ENCODE measurements around the gene C1QTNF2. TPM values are rescaled to one million over a fixed set of nuclear protein-coding genes. Genes with fewer than 3 reads are reported as not detected.

Gene C1QTNF2
- total RNA-seq, 2 experiments from 2014 or later = not detected

DNA sequence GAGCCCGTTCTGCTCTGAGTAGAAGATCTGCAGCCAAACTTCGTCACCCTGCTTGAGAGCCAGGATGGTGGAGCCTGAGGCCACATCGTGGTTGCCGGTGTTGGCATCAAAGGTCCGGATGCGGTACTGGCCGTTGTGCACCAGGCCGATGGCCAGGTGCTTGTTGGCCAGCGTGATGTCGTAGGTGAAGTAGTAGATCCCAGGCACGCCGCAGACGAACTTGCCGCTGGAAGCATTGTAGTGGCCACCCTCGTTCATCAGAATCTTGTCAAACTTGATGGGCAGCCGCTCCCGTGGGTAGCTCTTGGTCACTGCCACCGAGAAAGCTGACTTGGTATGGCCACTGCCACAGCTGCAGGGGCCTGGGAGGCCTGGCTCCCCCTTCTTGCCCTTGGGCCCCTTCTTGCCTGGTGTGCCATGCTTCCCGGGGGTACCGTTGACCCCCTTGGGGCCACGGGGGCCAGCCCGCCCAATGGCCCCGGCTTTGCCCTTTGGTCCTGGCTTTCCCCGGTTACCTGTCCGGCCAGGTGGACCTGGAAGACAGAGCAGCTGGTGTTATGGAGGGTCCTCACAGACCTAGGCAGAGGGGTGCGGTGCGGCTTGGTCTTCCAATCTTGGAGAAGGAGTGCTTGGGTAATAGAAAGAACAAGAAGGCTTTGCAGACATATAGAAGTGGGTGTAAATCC is 21.0 kb downstream of the C1QTNF2 start:
- H3K9me3 ChIP-seq (ENCODE audit: control insufficient read depth in 1 of 2, insufficient read depth in 1 of 2, low read length in 2 of 2) = no peaks in the 10 kb centered on the region
- peaks cover 7% of the 10 kb centered on the region for H3K4me1 ChIP-seq (ENCODE audit: insufficient read depth, low read length)
- Mint-ChIP-seq H3K4me3 (no peak overlapping the region), H3K9me3 (no peaks in the 10 kb centered on the region), H3K4me1 (ENCODE audit: low read depth) (no peaks in the 10 kb centered on the region), H3K27me3 (no peaks in the 10 kb centered on the region), H3K36me3 (ENCODE audit: low read depth) (no peaks in the 10 kb centered on the region), H3K27ac (no peak overlapping the region)
- ATAC-seq (ENCODE audit: poor library complexity) (no peak), DNase-seq (no peak)
- TF ChIP-seq, protein P1, sequence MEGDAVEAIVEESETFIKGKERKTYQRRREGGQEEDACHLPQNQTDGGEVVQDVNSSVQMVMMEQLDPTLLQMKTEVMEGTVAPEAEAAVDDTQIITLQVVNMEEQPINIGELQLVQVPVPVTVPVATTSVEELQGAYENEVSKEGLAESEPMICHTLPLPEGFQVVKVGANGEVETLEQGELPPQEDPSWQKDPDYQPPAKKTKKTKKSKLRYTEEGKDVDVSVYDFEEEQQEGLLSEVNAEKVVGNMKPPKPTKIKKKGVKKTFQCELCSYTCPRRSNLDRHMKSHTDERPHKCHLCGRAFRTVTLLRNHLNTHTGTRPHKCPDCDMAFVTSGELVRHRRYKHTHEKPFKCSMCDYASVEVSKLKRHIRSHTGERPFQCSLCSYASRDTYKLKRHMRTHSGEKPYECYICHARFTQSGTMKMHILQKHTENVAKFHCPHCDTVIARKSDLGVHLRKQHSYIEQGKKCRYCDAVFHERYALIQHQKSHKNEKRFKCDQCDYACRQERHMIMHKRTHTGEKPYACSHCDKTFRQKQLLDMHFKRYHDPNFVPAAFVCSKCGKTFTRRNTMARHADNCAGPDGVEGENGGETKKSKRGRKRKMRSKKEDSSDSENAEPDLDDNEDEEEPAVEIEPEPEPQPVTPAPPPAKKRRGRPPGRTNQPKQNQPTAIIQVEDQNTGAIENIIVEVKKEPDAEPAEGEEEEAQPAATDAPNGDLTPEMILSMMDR (IDR thresholded peaks at IDR 0.05) = no peak
- intact Hi-C loops (cut with DNase I, micrococcal nuclease) = loop anchor here in 1 of 2 experiments (5.0 to 10.0 kb wide), 2 partner anchors 907 to 1065 kb away; no protein-coding TSS in a partner anchor
- ChIA-PET CTCF (no interaction called here), POLR2A (no interaction called here)
- no peak overlapping the region for H3K4me3 ChIP-seq (ENCODE audit: low read length)
- no peaks in the 10 kb centered on the region for H3K27me3 ChIP-seq (ENCODE audit: control insufficient read depth in 1 of 2, insufficient read depth in 2 of 2, low read length in 2 of 2)
- no peak overlapping the region for H3K27ac ChIP-seq (ENCODE audit: low read depth in 1 of 2, low read length in 2 of 2)
- H3K36me3 ChIP-seq (ENCODE audit: insufficient read depth, low read length) = no peaks in the 10 kb centered on the region

DNA sequence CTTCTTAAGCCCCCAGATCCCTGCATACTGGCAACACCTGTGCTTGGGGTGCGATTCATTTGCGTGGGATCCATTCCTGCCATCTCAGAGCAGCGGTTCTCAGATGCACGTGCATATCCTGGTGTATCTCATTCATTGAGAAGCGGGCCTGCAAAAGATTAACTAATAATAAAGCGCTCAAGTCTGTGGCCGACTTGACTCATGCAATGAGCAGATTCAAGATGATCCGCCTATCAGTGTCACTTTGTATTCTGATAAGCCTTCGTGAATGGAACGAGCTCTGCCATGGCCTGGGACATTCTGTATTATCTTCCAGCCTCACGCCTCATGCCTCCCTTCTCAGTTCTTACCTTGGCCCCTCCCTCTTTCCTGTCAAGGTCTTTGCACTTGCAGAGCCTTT is 22.3 kb downstream of the C1QTNF2 start:
- TF ChIP-seq, protein P1 (IDR thresholded peaks at IDR 0.05) = no peak
- H3K36me3 Mint-ChIP-seq (ENCODE audit: low read depth) = no peaks in the 10 kb centered on the region
- no peak overlapping the region for H3K4me3 ChIP-seq (ENCODE audit: low read length)
- POLR2A ChIA-PET = no interaction called here
- H3K27me3 Mint-ChIP-seq = no peaks in the 10 kb centered on the region
- H3K9me3 ChIP-seq (ENCODE audit: control insufficient read depth in 1 of 2, insufficient read depth in 1 of 2, low read length in 2 of 2) = no peaks in the 10 kb centered on the region
- intact Hi-C loops (cut with DNase I, micrococcal nuclease) = loop anchor here in 1 of 2 experiments (5.0 to 10.0 kb wide), 2 partner anchors 906 to 1063 kb away; no protein-coding TSS in a partner anchor
- CTCF ChIA-PET = no interaction called here
- H3K27ac Mint-ChIP-seq = no peak overlapping the region
- H3K9me3 Mint-ChIP-seq = no peaks in the 10 kb centered on the region
- peaks cover 7% of the 10 kb centered on the region for H3K4me1 ChIP-seq (ENCODE audit: insufficient read depth, low read length)
- H3K4me3 Mint-ChIP-seq = no peak overlapping the region
- no peak for ATAC-seq (ENCODE audit: poor library complexity)
- no peak overlapping the region for H3K27ac ChIP-seq (ENCODE audit: low read depth in 1 of 2, low read length in 2 of 2)
- DNase-seq = no peak
- H3K27me3 ChIP-seq (ENCODE audit: control insufficient read depth in 1 of 2, insufficient read depth in 2 of 2, low read length in 2 of 2) = no peaks in the 10 kb centered on the region
- H3K4me1 Mint-ChIP-seq (ENCODE audit: low read depth) = no peaks in the 10 kb centered on the region
- no peaks in the 10 kb centered on the region for H3K36me3 ChIP-seq (ENCODE audit: insufficient read depth, low read length)

DNA sequence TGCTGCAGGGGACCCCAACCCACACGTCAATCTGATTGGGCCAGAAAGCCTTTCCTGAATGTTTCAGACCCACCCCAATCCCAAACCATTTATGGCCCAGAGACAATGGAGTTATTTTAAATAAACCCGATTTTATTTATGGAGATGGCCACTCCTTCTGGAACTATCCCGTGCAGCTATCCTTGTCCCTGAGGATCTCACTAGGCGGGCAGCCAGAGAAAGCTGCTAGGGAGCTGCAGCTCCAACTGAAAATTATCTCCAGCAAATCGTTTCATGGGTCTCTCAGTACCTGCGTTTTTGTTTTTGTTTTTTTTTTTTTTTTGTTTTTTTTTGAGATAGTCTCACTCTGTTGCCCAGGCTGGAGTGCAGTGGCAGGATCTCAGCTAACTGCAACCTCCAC is 23.0 kb downstream of the C1QTNF2 start:
- Histone ChIP-seq H3K4me1 (ENCODE audit: insufficient read depth, low read length) (peaks cover 7% of the 10 kb centered on the region), H3K27me3 (ENCODE audit: control insufficient read depth in 1 of 2, insufficient read depth in 2 of 2, low read length in 2 of 2) (no peaks in the 10 kb centered on the region), H3K4me3 (ENCODE audit: low read length) (no peak overlapping the region), H3K36me3 (ENCODE audit: insufficient read depth, low read length) (no peaks in the 10 kb centered on the region), H3K27ac (ENCODE audit: low read depth in 1 of 2, low read length in 2 of 2) (no peak overlapping the region), H3K9me3 (ENCODE audit: control insufficient read depth in 1 of 2, insufficient read depth in 1 of 2, low read length in 2 of 2) (no peaks in the 10 kb centered on the region)
- Mint-ChIP-seq H3K4me1 (ENCODE audit: low read depth) (no peaks in the 10 kb centered on the region), H3K9me3 (no peaks in the 10 kb centered on the region), H3K4me3 (no peak overlapping the region), H3K36me3 (ENCODE audit: low read depth) (no peaks in the 10 kb centered on the region), H3K27ac (no peak overlapping the region), H3K27me3 (no peaks in the 10 kb centered on the region)
- ChIA-PET POLR2A (no interaction called here), CTCF (no interaction called here)
- TF ChIP-seq, protein P1 (IDR thresholded peaks at IDR 0.05) = no peak
- ATAC-seq (ENCODE audit: poor library complexity) (no peak), DNase-seq (no peak)
- intact Hi-C loops (cut with DNase I, micrococcal nuclease) = loop anchor here in 1 of 2 experiments (5.0 to 10.0 kb wide), 2 partner anchors 905 to 1063 kb away; no protein-coding TSS in a partner anchor

All from CD4-positive, alpha-beta T cell (primary cell).